ENCODE data around the gene DDB1. TPM values are rescaled to one million over a fixed set of nuclear protein-coding genes. Genes with fewer than 3 reads are reported as not detected.

DDB1 gene
- total RNA-seq, 1 donor from 2014 or later, result 128 TPM

GRCh38 chr11:61298663-61299244 lies 34.2 kb downstream of the DDB1 start:
- TF ChIP-seq CTCF (IDR thresholded peaks at IDR 0.05; ENCODE audit: borderline replicate concordance), result no peak
- Histone ChIP-seq H3K27ac (replicated peaks) (peak overlapping the region; percentile 53), H3K4me1 (peaks cover 41% of the 10 kb centered on the region), H3K9me3 (replicated peaks) (no peaks in the 10 kb centered on the region), H3K4me3 (no peak overlapping the region), H3K36me3 (peaks cover 52% of the 10 kb centered on the region), H3K27me3 (ENCODE audit: low read depth) (no peaks in the 10 kb centered on the region)
- intact Hi-C loops (cut with micrococcal nuclease), result no loop called here
- DNase-seq, result no peak

- Histone ChIP-seq H3K27me3 (ENCODE audit: low read depth) (no peaks in the 10 kb centered on the region), H3K4me3 (no peak overlapping the region), H3K27ac (replicated peaks) (peak overlapping the region; percentile 53), H3K36me3 (peaks cover 42% of the 10 kb centered on the region), H3K4me1 (peaks cover 47% of the 10 kb centered on the region), H3K9me3 (replicated peaks) (no peaks in the 10 kb centered on the region)
- intact Hi-C loops (cut with micrococcal nuclease), result no loop called here
- DNase-seq, result no peak
- no peak for TF ChIP-seq CTCF (IDR thresholded peaks at IDR 0.05; ENCODE audit: borderline replicate concordance)
These were observed 35.2 kb downstream of the DDB1 start for GRCh38 chr11:61297746-61298145.

- peaks cover 38% of the 10 kb centered on the region for H3K36me3 ChIP-seq
- peaks cover 47% of the 10 kb centered on the region for H3K4me1 ChIP-seq
- H3K27me3 ChIP-seq (ENCODE audit: low read depth), result no peaks in the 10 kb centered on the region
- DNase-seq, result no peak
- H3K9me3 ChIP-seq (replicated peaks), result no peaks in the 10 kb centered on the region
- intact Hi-C loops (cut with micrococcal nuclease), result no loop called here
- peak overlapping the region; percentile 53 for H3K27ac ChIP-seq (replicated peaks)
- H3K4me3 ChIP-seq, result no peak overlapping the region
- no peak for TF ChIP-seq CTCF (IDR thresholded peaks at IDR 0.05; ENCODE audit: borderline replicate concordance)
These were observed 35.6 kb downstream of the DDB1 start for GRCh38 chr11:61297341-61297740.

- H3K4me3 ChIP-seq, result peak overlapping the region; percentile 80
- DNase-seq, result no peak
- no peaks in the 10 kb centered on the region for H3K9me3 ChIP-seq (replicated peaks)
- H3K36me3 ChIP-seq, result peaks cover 20% of the 10 kb centered on the region
- H3K4me1 ChIP-seq, result peaks cover 47% of the 10 kb centered on the region
- TF ChIP-seq CTCF (IDR thresholded peaks at IDR 0.05; ENCODE audit: borderline replicate concordance), result no peak
- intact Hi-C loops (cut with micrococcal nuclease), result no loop called here
- H3K27ac ChIP-seq (replicated peaks), result peak overlapping the region; percentile 50
- no peaks in the 10 kb centered on the region for H3K27me3 ChIP-seq (ENCODE audit: low read depth)
These were observed 37.3 kb downstream of the DDB1 start for GRCh38 chr11:61295596-61295926.

- no peaks in the 10 kb centered on the region for H3K27me3 ChIP-seq (ENCODE audit: low read depth)
- peak; percentile 47 for DNase-seq
- peak within 1 kb of the TSS; percentile 50 for H3K27ac ChIP-seq (replicated peaks)
- intact Hi-C loops (cut with micrococcal nuclease), result no loop called here
- H3K9me3 ChIP-seq (replicated peaks), result no peaks in the 10 kb centered on the region
- peak within 1 kb of the TSS; percentile 80 for H3K4me3 ChIP-seq
- H3K4me1 ChIP-seq, result peaks cover 47% of the 10 kb centered on the region
- no peak for TF ChIP-seq CTCF (IDR thresholded peaks at IDR 0.05; ENCODE audit: borderline replicate concordance)
- H3K36me3 ChIP-seq, result peaks cover 14% of the 10 kb centered on the region
These were observed 37.9 kb downstream of the DDB1 start, which contains the start of gene VWCE for GRCh38 chr11:61294717-61295595. Gene VWCE (minus strand): TSS chr11:61295316. CDS start chr11:61295037, 279 bp downstream.

Data from left ventricle myocardium inferior (tissue), 1 donor.